ENCODE results near the gene ZNF485. TPM values are rescaled to one million over a fixed set of nuclear protein-coding genes. Genes with fewer than 3 reads are reported as not detected.

ZNF485 gene
- total and polyA plus RNA-seq, 2 of the 8 experiments (the other 6 are each of a cell fraction or from before 2014, with no cell fraction given) = 2.5 to 8.2 TPM

DNA sequence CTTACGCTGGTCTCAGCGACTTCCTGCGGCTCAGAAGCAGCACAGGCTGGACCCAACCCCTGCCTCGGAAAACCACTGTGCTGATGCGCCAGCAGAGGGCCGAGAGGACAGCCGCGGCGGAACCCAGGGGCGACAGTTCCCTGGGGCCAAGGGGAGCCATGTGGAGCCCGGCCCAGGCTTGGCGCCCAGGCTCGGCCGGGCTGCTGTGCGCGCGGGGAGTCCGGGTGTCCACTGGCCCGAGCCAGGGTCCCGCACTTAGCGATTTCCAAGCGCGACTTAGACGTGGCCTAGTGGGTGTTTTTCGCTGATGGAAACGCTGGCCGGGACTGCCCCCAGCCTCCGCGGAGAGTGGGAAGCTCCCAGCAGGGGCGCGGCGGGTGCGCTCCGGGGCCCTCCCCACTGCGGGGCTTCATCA is 61.1 kb downstream of the ZNF485 start (continued):
- no peak for TF ChIP-seq CHD1 (IDR thresholded peaks at IDR 0.05; ENCODE audit: low read depth, low read length)
- TF ChIP-seq TEAD4 (IDR thresholded peaks at IDR 0.05; ENCODE audit: low read depth, low read length) = no peak
- no peak for TF ChIP-seq TBP (IDR thresholded peaks at IDR 0.05; ENCODE audit: low read depth, low read length)
- TF ChIP-seq CTCF (IDR thresholded peaks at IDR 0.05; ENCODE audit: control extremely low read depth in 1 of 3, insufficient read depth in 1 of 3, low read depth in 1 of 3, low read length in 3 of 3) = peak; percentile 51 to 64 (median 53); a peak in 3 of 4 replicates

Other genes with a start within 250 kb of the ZNF485 start
- gene FXYD4, start 234.8 kb upstream of the ZNF485 start, total RNA-seq (2021; fragmentation: NEBNext Ultra II Directional; extraction: Animal tissue kit (Norgen Biotek cat#: 25700)) = not detected in 2 replicates
- gene FXYD4, start 234.8 kb upstream of the ZNF485 start, polyA plus RNA-seq (2011; rRNA removed) = not detected in 2 replicates
- 389 and 397 TPM in 2 replicates for gene HNRNPF, start 197.3 kb upstream of the ZNF485 start, total RNA-seq (2021; fragmentation: NEBNext Ultra II Directional; extraction: Animal tissue kit (Norgen Biotek cat#: 25700))
- gene HNRNPF, start 197.3 kb upstream of the ZNF485 start, polyA plus RNA-seq (2011; rRNA removed) = 208 and 209 TPM in 2 replicates
- gene ZNF487, start 169.3 kb upstream of the ZNF485 start, total RNA-seq (2021; fragmentation: NEBNext Ultra II Directional; extraction: Animal tissue kit (Norgen Biotek cat#: 25700)) = 1.9 TPM in 2 replicates
- gene ZNF487, start 169.3 kb upstream of the ZNF485 start, polyA plus RNA-seq (2011; rRNA removed) = 1.9 and 2.5 TPM in 2 replicates
- gene ZNF239, start 31.8 kb upstream of the ZNF485 start, total RNA-seq (2021; fragmentation: NEBNext Ultra II Directional; extraction: Animal tissue kit (Norgen Biotek cat#: 25700)) = 10.3 and 11.4 TPM in 2 replicates
- 1.3 and 2.4 TPM in 2 replicates for gene ZNF239, start 31.8 kb upstream of the ZNF485 start, polyA plus RNA-seq (2011; rRNA removed)
- 21.7 and 22.5 TPM in 2 replicates for gene ZNF32, start 42.4 kb downstream of the ZNF485 start, total RNA-seq (2021; fragmentation: NEBNext Ultra II Directional; extraction: Animal tissue kit (Norgen Biotek cat#: 25700))
- gene ZNF32, start 42.4 kb downstream of the ZNF485 start, polyA plus RNA-seq (2011; rRNA removed) = 7.3 and 17.2 TPM in 2 replicates

All from H1 (cell line).